Fibroblast of skin of back (primary cell): Measurements from ENCODE around the gene IL6R. TPM values are rescaled to one million over a fixed set of nuclear protein-coding genes. Genes with fewer than 3 reads are reported as not detected.
"Not testable (repeated sequence)": the region's sequence is repeated elsewhere in the genome, so short reads cannot be mapped to it uniquely, and the experiment has no call there.

Experiments
- DNase-seq: peaks from one replicate; pipeline ENCODE4 v3.0.0-alpha.2; 2013
- polyA plus RNA-seq, 2 experiments: library from polyadenylated mRNA; unstranded; fragments of 120-200 nt; gene quantifications; one replicate each; pipeline ENCODE4 v1.2.1, GENCODE V29; 2013; ENCODE audit not compliant: insufficient read length in 2 of 2

Gene IL6R
- 1.6 TPM for polyA plus RNA-seq (2013, experiment 1 of 2; ENCODE audit: insufficient read length)
- polyA plus RNA-seq (2013, experiment 2 of 2; ENCODE audit: insufficient read length), result 1.00 TPM

DNA sequence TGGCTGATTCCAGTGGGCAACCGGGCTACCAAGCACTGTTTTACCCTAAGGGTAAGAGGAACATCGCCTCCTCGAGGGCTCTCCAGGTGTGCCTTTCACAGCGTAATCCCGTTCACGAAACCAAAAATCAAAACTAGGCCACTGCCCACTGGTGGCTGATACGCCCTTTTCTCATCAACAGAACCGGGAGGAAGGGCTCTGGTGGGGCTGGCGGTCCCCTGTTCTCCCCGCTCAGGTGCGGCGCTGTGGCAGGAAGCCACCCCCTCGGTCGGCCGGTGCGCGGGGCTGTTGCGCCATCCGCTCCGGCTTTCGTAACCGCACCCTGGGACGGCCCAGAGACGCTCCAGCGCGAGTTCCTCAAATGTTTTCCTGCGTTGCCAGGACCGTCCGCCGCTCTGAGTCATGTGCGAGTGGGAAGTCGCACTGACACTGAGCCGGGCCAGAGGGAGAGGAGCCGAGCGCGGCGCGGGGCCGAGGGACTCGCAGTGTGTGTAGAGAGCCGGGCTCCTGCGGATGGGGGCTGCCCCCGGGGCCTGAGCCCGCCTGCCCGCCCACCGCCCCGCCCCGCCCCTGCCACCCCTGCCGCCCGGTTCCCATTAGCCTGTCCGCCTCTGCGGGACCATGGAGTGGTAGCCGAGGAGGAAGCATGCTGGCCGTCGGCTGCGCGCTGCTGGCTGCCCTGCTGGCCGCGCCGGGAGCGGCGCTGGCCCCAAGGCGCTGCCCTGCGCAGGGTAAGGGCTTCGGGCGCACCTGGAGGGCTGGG lies at the start of gene IL6R:
TSS of gene IL6R (plus strand) at position 360 of the 763 bp plus-strand sequence. CDS start at position 647, 287 bp downstream.
- DNase-seq, result peak; percentile 94

- no peak for DNase-seq
Measured at GRCh38 chr1:154358519-154358918, 46.6 kb upstream of the IL6R start.

DNA sequence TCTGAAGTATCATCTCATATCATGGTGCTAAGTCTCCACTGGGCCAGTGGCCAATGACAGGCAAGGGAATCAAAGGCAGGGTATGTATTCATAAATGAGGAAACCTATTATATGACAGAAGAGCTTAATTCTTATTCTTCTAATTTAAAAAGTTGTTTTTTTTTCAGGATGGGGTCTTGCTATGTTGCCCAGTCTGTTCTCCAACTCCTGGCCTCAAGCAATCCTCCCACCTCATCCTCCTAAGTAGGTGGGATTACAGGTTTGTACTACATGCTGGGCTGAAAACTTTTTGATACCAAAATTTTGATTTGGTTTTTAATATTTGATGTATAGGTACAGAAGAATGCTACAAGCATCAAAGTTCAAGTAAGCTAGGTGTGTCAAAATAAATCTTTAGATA lies 44.9 kb upstream of the IL6R start:
- DNase-seq, result no peak

DNA sequence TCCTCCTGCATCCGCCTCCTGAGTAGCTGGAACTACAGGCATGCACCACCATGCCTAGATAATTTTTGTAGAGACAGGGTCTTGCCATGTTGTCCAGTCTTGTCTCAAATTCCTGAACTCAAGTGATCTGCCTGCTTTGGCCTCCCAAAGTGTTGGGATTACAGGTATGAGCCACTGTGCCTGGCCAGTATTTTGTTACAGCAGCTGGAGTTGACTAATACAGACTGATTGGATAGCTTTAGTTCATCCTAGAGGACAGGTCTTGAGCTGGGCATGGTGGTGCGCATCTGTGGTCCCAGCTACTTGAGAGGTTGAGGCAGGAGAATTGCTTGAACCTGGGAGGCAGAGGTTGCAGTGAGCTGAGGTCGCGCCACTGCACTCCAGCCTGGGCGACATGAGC lies 44.3 kb upstream of the IL6R start:
- DNase-seq, result not testable (repeated sequence)

- no peak for DNase-seq
Measured at GRCh38 chr1:154361357-154361756, 43.8 kb upstream of the IL6R start.

DNA sequence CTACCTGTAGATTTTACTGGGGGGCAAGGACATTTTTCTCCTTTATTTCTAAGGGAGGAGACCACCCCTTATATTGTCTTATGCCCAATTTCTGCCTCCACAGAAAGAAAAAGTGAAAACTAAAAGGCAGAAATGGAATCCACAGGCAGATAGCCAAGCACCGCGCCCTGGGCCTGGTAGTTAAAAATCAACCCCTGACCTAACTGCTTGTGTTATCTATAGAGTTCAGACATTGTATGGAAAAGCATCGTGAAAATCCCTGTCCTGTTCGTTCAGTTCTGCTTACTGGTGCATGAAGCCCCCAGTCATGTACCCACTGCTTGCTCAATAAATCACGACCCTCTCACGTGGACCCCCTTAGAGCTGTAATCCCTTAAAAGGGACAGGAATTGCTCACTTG lies 33.7 kb upstream of the IL6R start:
- DNase-seq, result no peak

- not testable (repeated sequence) for DNase-seq
Measured at GRCh38 chr1:154373777-154374357, 31.3 kb upstream of the IL6R start.

DNA sequence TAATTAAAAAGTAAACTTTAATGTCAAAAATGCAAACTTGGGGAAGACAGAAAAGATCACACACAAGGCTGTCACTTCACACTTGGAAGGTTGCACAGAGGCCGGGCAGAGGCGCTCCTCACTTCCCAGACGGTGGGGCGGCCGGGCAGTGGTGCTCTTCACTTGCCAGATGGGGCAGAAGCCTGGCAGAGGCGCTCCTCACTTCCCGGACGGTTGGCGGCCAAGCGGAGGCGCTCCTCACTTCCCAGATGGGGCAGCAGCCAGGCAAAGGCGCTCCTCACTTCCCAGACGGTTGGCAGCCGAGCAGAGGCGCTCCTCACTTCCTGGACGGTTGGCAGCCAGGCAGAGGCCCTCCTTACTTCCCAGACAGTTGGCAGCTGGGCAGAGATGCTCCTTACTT lies 25.8 kb upstream of the IL6R start:
- DNase-seq, result no peak

DNA sequence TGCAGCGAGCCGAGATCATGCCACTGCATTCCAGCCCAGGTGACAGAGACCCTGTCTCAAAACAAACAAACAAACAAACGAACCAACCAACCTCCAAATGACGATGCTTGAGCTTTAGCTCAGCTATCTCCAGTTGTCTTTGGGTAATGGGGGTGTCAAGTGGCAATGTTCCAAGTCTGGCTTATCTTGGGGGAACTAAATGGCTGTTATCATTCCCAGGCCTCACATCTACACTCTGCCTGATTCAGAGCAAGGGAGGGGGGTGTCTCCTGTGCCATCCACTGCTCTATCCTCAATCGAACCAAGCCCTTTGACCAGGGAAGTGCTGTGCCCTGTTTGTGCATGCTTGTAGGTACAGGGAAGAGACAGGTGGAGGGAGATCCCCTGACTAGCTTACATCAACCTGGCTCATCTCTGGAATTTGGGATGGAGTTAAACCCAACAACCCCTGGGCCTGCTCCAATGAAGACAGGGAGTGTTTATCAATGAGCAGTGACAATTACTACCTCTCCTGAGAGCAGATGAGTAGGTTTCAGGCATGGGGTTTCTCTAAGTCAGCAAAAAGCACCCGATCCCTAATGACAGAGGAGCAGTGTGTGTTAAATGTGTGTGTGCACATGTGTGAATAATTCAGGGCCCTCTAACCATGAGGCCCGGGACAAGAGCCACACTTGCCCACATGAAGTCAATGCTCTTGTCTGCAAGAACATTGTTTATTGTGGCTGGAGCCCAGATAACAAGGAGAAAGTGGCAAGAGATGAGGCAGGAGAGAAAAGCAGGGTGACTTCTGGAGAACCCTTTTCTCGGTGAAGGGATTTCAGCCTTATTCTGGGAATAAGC lies 20.3 kb upstream of the IL6R start:
- DNase-seq, result no peak

DNA sequence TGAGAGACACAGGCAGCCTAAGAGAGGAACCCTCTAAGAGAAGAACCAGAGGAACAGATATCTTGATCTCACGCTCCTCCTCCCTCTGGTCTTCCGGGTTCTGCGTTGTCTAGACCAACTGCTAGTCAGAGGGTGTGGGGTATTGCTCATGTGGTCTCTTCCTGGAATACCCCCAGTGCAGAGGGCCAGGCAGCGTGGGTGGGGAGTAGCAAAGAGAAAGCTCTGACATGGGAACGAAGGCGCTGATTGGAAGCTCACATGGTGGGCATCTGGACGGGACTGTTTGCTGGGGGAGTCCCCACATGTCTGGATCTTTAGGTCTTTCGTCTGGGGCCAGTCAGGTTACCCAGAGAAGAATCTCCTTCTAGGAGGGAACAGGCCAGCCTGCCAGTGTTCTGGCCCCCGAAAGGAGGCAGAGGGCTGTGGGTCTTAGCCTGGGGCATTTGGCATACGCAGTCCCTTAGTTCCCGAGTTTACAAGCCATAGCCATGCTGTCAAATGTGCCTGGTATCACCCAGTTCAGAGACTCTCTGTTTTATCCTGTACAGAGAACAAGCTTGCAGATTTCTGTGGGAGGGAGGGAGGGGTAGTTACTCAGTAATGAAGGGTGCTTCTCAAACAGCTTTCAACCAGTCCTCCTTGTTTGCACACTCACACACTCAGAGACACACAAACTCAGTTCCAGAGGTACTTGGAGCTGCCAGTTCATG lies 18.3 kb upstream of the IL6R start:
- DNase-seq, result no peak

GRCh38 chr1:154391086-154391770 lies 13.9 kb upstream of the IL6R start:
- DNase-seq, result no peak

- DNase-seq, result no peak
Measured at GRCh38 chr1:154398141-154398540, 7.0 kb upstream of the IL6R start.

DNA sequence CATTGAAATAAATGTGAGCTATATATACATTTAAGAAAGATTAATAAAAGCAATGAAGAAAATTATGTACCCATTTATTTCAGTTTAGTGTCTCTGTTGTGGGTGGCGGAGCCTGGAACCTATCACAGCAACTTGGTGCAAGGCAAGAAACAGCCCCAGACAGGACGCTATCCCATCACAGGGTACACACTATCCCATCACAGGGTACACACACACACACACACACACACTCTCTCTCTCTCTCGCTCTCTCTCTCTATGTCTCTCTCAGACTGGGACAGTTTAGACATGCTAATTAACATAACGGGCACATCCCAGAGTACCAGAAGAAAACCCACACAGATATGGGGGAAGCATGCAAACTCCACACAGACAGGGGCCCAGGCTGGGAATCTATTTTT lies 6.5 kb upstream of the IL6R start:
- DNase-seq, result no peak

DNA sequence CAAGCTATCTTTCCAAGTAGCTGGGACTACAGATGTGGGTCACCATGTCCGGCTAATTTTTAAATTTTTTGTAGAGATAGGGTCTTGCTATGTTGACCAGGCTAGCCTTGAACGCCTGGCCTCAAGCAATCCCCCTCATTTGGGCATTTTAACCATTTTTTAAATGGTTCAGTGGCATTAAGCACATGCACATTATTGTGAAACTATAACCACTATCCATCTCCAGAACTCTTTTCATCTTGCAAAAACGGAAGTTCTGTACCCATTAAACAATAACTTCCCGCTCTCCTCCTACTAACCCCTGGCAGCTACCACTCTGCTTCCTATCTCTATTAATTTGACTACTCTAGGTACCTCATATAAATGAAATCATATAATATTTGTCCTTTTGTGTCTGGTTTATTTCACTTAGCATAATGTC lies 4.8 kb upstream of the IL6R start:
- no peak for DNase-seq

DNA sequence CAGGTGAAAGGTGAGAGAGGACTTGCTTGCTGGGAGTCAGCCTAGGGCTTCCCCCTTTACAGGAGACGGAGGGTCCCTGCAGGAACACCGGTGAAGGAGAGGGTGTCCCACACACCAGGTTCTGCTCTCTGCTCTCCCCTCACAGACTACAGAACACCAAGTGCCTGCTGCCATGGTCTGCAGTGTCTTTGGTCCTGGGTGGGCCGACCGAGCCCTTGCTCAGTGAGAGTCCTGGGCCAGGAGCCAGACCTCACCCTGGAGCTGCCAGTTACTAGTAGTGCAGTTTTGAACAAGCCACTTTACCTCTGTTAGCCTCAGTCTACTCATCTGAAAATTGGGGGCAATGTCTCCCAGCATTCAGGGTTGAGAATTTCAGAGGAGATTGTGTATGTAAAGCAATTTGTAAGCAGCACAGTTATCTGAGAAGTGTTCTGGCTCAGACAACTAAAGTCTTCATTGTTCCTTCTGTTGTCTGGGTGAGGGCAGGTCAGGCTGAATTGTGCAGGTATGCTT lies 2.7 kb upstream of the IL6R start:
- no peak for DNase-seq

GRCh38 chr1:154403261-154403943 lies 1.7 kb upstream of the IL6R start:
- DNase-seq, result no peak

DNA sequence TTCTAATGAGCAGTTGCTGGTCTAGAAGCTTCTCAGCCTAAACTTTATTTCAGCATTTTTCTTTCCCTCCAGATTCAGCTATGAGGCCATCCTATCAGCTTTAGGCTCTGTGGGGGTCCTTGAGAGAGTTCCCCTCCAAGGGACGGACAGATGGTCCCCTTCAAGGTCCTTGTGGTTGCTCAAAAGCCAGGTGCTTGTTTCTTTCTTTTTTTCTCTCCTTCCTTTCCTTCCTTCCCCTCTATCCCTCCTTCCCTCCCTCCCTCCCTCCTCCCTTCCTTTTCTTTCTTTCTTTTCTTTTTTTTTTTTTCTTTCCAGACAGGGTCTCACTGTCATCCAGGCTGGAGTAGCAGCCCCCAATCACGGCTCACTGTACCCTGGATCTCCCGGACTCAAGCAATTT lies 1.2 kb upstream of the IL6R start:
- no peak for DNase-seq

DNA sequence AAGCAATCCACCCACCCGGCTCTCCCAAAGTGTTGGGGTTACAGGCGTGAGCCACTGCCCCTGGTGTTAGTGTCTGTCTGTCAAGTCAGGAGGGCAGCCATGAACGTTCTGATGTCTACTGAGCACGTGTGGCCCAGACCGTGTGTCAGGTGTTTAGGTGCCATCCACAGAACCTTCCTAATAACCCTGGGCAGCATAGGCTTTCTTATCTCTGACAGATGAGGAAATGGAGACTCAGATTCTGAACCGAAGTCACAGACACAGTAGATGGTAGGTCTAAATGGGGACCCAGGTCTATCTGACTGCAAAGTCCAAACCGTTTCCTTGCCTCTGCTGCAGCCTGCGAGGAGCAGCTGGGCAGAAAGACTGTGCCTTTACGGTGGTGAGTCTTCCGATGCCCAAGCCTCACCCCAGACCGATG lies 622 bp upstream of the IL6R start:
- DNase-seq, result no peak

- peak; percentile 84 for DNase-seq
Measured at GRCh38 chr1:154405747-154406571, 816 bp downstream of the IL6R start.

- DNase-seq, result no peak
Measured at GRCh38 chr1:154406572-154406879, 1.4 kb downstream of the IL6R start.

GRCh38 chr1:154406886-154407197 lies 1.7 kb downstream of the IL6R start:
- no peak for DNase-seq
